COLO829 (cell line): ENCODE results near the gene LAMC2.

Experiments
- DNase-seq: peaks from one replicate; pipeline ENCODE4 v3.0.0; 2012; ENCODE audit warnings: low spot score

LAMC2 gene

DNA sequence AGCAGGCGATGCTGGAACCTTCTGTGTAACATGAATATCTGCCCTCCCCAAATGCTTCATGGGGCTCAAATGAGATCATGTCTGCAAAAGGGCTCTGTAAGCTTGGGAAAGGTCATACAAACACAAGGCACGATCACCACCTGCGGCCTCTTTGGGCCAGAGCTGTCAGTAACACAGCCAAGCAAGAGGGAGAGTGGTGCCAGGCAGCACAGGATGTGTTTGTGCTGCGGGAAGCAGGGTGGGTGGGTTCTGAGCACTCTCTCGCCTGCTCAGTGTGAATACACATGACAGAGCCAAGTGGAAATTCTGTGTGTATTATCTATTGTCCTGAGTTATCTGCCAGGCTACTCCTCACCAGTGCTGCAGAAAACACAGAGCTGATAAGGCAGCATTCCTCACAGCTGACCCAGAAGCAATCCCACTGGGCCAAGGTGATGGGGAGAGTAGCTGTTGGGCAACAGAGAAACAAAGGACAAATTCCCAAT, 101.2 kb downstream of the LAMC2 start:
- DNase-seq = no peak

DNA sequence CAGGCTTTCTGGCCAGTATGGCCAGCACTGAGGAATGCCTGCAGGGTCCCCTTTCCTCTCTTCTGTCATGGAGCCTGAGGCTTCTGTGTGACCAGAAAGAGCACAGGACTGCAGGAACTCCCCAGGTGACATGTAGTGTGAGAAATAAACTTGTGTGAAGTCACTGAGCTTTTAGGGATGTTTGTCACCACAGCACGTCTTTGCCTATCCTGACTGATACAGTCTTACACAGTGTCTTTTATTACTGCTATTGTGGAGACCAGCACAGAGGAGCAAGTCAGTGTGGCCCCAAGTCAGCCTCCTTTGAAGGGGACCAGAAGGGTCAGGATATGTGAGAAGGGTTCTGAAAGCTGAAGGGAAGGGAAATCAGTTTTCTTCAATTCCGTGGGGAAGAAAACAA, 102.5 kb downstream of the LAMC2 start:
- DNase-seq = no peak

- no peak for DNase-seq
These were observed 103.0 kb downstream of the LAMC2 start for GRCh38 chr1:183289051-183289496.

DNA sequence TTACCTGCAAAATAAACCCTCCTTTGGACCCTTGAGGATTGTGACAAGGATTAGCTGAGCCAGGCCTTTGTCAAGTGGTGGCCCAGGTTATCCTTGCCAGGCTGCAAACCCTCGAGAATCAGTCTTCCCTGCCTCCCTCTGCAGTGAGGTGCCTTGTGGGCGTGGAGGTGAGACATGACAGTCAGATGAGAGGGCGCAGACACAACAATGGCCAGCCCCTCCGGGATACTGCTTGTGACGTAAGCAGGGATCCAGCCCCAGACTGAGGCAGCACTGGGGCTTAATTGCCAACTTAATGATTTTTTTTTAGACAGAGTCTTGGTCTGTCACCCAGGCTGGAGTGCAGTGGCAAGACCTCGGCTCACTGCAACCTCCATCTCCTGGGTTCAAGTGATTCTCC, 104.6 kb downstream of the LAMC2 start:
- DNase-seq = no peak

DNA sequence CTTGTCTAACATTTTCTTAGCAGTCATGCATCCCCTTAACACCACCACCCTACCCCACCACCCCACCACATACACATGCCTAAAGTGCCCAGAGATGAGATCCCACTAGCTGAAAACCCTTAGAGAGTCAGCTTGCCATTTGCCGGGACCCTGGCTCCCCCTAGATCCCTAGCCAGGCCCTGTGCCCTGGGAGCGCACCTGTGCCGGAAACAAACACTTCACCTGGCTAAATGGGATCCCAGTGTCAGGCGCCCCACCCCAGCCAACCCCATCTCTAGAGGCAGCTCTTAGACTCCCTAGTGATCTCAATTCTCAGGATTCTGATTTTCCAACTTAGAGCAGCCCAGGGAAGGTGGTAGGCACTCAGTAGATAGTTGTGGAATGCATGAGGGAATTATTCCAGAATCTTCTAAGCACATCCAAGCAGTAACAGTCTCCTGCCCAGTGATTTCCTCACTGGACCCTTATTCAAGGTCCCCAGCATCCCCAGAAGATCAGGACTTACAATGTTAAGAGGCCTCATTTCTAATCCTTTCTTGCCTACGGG, 105.2 kb downstream of the LAMC2 start:
- no peak for DNase-seq

- DNase-seq = no peak
These were observed 105.9 kb downstream of the LAMC2 start for GRCh38 chr1:183291802-183292514.

- no peak for DNase-seq
These were observed 107.2 kb downstream of the LAMC2 start for GRCh38 chr1:183293241-183293640.

DNA sequence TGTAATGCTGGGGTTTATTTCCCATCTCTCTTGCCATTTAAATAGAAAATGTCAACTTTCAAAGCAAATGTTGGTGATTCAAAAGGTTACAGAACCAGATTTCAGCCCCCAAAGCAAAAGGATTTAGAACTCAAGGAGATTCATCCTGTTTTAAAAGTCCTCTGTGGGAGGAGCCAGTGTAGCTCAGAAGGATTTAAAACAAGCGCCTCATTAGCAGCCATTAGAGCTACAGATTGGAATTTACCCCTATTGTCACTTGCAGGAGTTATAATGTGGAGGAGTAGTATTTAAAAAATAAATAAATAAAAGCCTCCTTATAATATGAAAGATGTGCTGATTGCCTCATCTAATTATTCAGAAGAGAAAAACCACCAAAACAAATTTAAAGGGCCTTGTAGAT, 107.8 kb downstream of the LAMC2 start:
- DNase-seq = no peak
